T47D (cell line): ENCODE data around the gene ZBTB11.
"Not testable (repeated sequence)": the region's sequence is repeated elsewhere in the genome, so short reads cannot be mapped to it uniquely, and the experiment has no call there.

Experiments
- DNase-seq, 2 experiments: peaks; one replicate each; pipeline versions ENCODE4 v3.0.0 to v3.0.0-alpha.2; 2011 to 2012; ENCODE audit warnings: low read depth in 1 of 2, low spot score in 1 of 2
- JUND ChIP-seq: IDR thresholded peaks from 2 replicates; pipeline ENCODE4 v1.6.1; 2012; ENCODE audit warnings: low read depth
- in situ Hi-C: cut with HindIII; loops from 2 replicates; pipeline ENCODE4 v1.10.0; 2016; ENCODE audit warnings: low sequenced_read_pairs, low pct_unique_long_range_greater_than_20kb

The ZBTB11 gene

GRCh38 chr3:101643861-101644613 lies 32.9 kb downstream of the ZBTB11 start:
- TF ChIP-seq JUND, result no peak
- no peak for DNase-seq
- in situ Hi-C loops, result no loop called here

GRCh38 chr3:101643009-101643844 lies 33.7 kb downstream of the ZBTB11 start:
- in situ Hi-C loops, result no loop called here
- no peak for TF ChIP-seq JUND
- DNase-seq, result no peak

GRCh38 chr3:101642441-101642840 lies 34.5 kb downstream of the ZBTB11 start:
- TF ChIP-seq JUND, result no peak
- in situ Hi-C loops, result no loop called here
- no peak for DNase-seq

GRCh38 chr3:101641397-101642115 lies 35.4 kb downstream of the ZBTB11 start:
- DNase-seq, in situ Hi-C loops: not testable (repeated sequence)

- DNase-seq, result no peak
- in situ Hi-C loops, result no loop called here
- TF ChIP-seq JUND, result no peak
These were observed 36.7 kb downstream of the ZBTB11 start for GRCh38 chr3:101640256-101640655.

GRCh38 chr3:101639280-101639963 lies 37.5 kb downstream of the ZBTB11 start:
- no peak for DNase-seq
- TF ChIP-seq JUND, result no peak

GRCh38 chr3:101638261-101638745 lies 38.6 kb downstream of the ZBTB11 start:
- in situ Hi-C loops, result no loop called here
- peak in 1 of 2 experiments; percentile 40 for DNase-seq
- no peak for TF ChIP-seq JUND

More at GRCh38 chr3:101639280-101639963, 37.5 kb downstream of the ZBTB11 start:
- in situ Hi-C loops, result no loop called here

- in situ Hi-C loops, result no loop called here
- no peak for DNase-seq
- no peak for TF ChIP-seq JUND
These were observed 39.5 kb downstream of the ZBTB11 start for GRCh38 chr3:101637451-101637850.

- DNase-seq, result peak; percentile 26 to 62
- TF ChIP-seq JUND, result no peak
- in situ Hi-C loops, result no loop called here
These were observed 40.8 kb downstream of the ZBTB11 start for GRCh38 chr3:101635954-101636798.

- in situ Hi-C loops, result no loop called here
- TF ChIP-seq JUND, result no peak
- DNase-seq, result no peak
These were observed 41.6 kb downstream of the ZBTB11 start for GRCh38 chr3:101635345-101635744.

GRCh38 chr3:101634591-101635196 lies 42.2 kb downstream of the ZBTB11 start:
- DNase-seq, result no peak
- in situ Hi-C loops, result no loop called here
- TF ChIP-seq JUND, result no peak
